Fibroblast of peridontal ligament (primary cell): Measurements from ENCODE around the gene NUP88.

Experiments
- DNase-seq: peaks from one replicate; pipeline ENCODE4 v3.0.0-alpha.2; 2010; ENCODE audit errors: extremely low read depth

NUP88 gene

DNA sequence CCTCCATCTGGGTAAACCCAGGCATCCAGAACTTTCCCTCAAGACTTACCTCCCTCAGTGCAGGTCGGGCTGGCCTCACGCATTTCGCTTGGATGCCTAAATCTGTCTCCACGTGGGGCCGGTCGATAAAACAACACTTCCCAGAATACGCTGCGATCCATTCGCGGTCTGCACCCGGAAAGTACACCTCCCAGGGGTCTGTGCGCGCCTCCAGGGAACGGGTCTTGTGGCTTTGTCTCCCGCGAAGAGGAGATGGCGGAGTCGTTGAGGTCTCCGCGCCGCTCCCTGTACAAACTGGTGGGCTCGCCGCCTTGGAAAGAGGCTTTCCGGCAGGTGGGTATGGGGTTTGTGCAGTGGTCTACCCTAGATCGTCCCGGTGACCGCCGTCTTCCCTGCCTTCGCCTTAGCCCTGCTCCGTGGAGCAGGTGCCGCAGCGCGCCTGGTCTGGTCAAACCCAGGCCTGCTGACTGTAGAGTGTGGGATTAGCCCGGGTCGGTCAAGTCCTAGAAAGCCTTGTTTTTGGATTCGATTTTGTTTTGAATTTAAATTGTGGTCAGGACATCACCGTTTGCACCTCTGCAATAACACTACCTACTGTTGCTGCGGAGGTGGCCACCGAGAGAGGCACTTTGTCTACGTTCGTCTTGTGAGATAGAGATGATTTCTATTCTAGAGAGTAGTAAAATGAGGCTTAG lies 644 bp upstream of the NUP88 start, which contains the start of gene RPAIN:
Gene RPAIN (plus strand): TSS at position 224 of the 695 bp plus-strand sequence. CDS start 29 bp downstream, at position 253.
- no peak for DNase-seq

DNA sequence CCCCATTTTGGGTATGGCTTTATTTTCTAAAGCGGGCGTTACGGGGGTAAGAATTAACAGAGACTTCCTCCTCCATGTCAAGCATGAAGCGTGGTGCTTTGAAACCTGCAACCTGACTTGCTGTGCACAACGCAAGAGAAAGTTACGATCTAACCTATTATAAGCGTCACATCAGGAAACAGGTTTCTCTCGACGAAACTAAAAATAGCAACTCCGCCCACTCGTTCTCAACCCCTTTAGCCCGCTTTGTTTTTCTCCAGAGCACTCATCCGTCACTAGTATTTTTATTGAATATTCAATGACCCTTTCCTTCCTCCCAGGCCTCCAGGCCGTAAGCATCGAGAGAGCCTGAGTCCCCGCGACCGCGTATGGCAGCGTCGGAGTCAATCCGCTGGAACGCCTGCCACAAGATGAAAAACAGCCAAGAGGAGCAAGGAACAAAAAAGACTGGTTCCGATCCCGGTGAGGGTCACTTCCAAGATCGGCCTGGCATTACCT lies 555 bp downstream of the NUP88 start:
- DNase-seq, result peak; percentile 41

DNA sequence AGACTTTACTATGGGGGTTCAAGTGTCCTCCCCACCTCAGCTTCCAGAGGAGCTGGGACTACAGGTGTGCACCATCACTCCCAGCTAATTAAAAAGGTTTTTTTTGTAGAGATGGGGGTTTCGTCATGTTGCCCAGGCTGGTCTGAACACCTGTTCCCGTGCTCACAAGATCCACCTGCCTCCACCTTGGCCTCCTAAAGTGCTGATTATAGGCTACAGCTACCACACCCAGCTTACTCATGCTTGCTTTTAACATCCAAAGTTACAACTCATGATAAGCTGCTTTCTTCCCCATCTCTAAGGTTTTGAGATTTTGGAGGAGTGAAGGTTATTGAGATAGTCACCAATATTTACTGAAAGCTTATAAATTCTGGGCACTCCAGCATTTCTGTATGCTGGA lies 2.6 kb downstream of the NUP88 start:
- no peak for DNase-seq

DNA sequence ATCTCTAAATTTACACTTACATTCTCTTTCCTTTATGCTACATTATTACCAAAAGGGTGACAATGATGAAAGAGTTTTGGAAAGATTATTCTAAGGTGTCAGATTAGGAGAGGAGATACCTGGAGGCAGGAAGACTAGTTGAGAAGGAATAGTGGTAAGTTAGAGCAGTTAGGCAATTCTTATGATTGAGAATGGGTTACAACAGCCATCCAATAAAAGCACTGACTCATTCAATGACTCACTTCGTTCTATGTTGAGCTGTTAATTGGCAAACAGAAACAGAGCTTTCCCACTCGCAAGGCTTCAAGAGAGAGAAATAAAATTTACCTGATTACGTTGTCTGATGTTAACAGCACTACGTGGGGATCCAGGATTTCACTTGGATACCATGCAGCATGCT lies 5.8 kb downstream of the NUP88 start:
- DNase-seq, result peak; percentile 96

DNA sequence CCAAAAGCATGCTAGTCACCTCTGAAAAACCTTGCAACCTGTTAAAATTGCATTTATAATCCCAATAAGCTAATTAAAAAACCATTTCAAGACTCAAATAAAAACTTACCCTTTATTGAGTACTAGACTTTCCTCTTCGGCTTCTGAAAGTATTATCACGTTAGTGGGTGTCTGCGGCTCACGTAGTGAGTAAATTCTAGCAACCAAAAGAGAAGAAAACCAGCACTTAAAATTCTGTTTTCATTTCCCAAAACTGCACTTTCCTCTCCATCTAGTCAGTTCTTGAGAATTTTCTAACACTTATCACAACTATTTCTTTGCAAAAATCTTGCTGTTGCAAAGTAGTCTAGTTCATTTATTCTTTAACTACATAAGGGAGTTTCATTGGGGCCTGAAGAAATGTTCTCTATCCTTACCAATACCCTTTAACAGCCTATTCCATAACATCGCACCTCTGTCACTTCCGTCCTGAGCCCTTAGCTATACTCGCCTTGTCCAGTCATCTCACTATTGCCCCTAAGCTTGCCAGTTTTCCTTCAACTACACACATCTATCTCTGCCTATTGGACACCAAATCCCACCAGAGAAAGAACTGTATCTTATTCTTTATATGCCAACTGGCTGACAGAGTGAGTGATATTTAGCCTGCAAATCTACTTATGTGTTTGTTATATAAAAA lies 8.7 kb downstream of the NUP88 start:
- no peak for DNase-seq

DNA sequence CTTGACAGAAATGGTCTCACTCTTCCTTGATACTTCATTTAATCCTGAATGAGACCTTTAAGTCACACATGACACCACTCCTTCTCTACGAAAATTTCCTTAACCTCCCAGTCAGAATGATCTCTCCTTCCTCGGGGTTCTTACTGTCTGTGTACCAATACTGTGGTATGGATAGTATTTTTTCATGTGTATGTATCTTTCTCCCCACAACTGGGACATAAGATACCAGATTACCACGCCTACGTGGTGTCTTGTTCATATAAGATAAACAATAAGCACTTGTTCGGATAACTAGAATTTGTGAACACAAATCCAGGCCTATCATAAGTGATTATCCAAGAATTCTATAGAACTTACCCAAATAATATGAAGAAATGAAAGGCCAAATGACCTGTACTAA lies 11.3 kb downstream of the NUP88 start:
- no peak for DNase-seq

DNA sequence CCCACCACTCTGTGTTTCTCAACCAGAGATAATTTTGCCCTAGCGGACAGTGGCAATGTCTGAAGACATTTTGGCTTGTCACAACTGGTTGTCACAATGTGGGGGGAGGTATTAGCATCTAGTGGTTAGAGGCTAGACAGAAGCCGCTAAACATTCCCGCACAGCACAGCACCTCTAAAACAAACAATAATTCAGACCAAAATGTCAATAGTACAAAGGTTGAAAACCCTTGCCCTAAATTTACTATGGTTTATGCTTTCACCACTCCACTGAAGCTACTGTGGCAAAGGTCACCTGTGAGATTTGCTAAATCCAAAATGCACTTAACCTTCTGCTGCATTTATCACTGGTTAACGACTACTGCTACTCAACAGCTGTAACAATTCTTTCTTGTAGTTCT lies 14.1 kb downstream of the NUP88 start:
- DNase-seq, result no peak

DNA sequence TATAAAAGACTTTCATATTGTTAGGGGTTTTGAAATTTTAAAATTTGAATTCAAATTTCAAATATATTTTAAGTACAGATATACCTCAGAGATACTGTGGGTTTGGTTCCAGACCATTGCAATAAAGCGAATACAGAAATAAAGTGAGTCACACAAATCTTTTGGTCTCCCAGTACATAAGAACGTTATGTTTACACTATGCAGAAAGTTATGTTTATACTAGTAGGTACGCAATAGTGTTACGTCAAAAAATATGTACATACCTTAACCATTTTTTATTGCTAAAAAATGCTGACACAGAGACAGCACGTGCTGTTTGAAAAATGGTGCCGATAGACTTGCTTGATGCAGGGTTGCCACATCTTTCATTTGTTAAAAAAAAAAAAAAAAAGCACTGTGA lies 19.7 kb downstream of the NUP88 start:
- no peak for DNase-seq

DNA sequence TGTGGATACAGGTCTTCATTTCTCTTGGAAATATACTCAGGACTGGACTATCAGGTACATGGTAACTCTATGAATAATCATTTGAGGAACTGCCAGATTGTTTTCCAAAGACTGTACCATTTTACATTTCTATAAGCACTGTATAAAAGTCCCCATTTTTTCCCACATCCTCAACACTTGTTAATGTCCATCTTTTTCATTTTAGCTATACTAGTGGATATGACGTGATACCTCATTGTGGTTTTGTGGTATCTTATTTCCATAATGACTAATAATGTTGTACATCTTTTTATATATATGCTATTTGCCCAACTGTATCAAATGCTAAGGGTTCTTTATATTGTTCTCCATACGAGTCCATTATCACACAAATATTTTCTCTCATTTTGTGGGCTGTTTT lies 22.9 kb downstream of the NUP88 start:
- no peak for DNase-seq

DNA sequence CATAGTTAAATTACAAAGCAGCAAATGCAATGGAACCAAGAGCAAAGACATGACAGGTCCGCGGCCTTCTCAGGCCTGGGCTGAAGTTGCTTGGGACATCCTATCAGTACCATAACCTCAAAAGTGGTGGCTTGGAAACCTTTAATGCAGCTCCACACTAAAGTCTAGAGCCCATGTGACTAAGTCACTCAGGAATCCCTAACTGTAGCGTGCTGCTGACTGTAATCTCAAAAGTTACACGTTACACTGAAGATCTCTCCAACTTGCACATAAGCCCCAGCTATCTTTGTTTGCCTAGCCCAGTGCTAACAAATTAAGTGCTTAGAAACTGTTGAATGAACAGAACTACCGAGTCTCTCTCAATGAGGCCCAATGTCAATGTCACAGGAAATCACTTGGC lies 27.8 kb downstream of the NUP88 start:
- no peak for DNase-seq

DNA sequence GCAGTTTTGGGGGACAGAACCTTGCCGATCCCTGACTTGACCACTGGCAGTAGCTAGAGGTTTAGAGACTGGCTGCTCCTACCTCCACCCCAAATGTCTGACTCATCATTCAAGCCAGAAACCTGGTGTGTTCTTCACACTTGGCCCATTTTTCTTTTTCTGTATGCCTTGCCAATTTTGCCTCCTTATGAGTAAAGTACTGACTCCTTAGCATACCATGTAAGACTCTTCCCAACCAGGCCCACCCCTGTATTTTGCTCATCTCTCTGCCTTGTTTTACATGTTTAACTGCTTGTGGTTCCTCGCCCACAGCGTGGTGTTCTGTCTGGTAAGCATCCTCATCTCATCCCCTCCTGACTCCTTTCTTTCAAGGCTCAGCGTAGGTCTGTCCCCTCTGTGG lies 37.9 kb downstream of the NUP88 start:
- DNase-seq, result peak; percentile 20

DNA sequence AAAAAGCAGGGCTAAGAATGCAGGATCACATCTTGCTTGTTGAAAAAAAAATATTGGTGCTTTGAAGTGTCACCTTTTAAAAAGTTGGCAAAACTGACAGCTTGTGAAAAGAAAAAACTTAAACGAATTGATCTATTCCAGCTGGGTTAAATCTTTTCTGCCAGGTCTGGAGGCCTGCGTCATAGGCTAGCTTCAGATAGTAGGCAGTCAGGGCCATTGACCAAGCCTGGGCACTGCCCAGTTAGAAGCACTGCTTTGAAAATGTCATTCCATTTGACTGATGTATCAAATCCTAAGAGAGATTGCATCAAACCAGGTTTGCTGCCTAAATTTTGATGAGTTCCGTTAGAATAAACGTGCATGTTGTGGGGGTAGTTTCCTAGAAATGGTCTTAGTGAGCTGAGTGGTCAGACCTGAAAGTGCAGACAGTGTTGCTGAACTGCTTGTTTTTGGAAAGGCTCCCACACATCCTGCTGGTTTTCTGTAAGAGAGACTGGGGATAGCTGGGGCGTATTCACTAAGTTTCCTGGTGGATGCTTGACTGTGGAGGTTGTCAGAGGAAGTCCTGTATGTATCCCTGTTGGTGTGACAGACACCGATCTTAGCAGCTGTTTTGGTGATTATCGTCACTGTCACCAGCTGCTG lies 38.8 kb downstream of the NUP88 start:
- DNase-seq, result peak; percentile 7

DNA sequence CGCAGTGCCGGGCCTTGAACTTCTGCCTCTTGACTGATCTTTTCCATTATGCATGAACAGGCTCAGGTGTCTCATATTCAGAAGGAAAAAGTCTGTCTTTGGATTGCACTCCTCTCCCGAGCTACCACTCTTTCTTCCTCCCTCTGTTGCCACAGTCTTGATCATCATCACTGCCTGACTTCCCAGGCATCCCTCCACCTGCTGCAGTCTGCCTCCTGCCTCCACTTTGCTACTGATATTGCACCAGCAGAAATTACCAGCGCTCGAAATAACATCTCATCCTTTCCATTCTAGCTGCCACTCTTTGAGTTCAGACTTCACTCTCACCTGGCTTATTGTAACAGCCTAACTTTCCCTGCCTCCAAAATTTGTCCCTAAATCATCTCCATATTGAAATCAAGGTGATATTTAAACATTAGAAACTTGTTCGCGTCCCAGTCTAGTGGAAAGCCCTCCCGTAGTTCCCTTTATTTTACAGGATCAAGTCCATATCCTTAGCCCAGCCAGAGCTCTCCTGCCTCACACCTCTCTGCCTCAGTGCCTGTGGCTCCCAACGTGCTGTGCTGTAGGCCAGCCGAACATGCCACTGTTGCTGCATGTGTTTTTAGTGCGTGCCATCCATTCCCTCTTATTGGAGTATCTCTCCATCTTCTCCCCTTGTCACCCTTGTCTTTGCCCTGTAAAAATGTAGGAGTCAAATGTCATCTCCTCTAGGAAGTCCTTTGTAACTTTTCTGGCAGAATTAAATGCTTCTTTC lies 39.9 kb downstream of the NUP88 start:
- no peak for DNase-seq

DNA sequence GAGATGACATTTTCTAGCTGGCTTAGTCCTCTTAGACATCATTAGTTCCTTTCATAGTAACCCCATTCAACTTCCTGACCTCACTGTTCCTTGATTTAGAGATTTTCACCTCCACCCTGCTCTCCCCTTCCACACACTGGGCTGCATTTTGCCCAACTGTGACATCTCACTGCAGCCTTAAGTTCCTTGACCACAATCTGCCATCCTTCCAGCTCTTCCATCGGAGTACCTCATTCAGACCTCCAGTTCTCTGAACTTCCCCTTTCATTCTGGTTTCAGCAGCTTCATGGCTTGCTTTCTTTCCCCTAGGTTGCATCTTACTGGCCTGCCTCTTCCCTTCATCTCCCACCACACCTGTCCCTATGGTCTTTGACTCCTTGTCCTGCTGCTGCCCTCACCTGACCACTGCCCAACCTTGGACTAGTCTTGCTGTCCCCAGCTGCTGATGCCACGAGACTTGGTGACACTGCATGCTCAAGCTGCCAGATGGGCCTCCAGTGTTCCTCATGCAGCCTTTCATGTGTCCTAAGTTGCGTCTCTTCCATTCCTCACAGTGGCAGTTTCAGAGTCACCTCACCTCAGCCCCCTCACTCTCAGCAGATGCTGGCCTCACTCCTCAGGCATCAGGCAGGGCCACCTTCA lies 40.8 kb downstream of the NUP88 start:
- no peak for DNase-seq

DNA sequence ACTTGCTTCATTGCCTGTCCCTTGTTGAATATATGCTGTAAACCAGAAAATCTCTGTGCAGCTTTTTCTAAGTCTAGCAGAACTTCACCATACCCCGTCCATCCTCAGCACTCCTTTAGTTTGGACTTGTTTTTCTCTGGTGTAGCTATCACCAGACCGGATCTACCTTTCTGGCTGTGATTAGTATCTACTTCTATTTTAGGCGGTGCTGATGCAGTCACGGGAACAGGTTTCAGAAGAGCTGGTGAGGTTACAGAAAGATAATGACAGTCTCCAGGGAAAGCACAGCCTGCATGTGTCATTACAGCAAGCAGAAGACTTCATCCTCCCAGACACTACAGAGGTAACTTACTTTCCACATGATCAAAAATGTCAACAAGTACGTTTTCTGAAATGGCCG lies 46.4 kb downstream of the NUP88 start:
- DNase-seq, result no peak

DNA sequence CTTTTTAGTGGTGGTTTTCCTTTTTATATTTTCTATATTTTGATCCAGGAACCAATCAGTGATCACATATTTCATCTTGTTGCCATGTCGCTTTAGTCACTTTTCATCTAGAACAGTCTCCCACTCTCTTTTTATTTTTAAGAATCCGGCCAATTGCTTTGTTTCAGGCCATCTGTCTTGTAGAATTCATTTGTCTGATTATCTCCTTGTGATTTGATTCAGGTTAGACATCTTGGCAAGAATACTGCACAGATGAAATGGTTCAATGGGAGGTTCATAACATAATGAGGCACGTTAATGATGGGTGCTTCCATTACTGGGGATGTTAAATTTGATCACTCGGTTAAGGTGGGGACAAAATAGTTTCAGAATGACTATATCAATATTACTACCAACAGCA lies 49.1 kb downstream of the NUP88 start:
- DNase-seq, result no peak

DNA sequence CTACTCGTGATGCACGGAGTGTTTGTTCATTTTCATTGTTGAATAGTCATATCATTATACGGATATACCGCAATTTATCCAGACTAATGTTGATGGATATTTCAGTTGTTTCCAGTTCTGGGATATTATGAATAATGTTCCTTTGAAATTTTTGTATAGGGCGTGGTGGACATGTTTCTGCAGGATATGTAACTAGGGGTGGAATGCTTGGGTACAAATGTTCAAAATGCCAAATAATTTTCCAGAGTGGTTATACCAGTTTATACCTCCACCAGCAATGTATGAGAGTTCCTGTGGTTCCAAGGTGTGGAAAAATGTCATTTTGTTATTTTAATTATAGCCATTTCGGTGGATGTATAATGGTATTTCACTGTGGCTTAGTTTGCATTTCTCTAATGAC lies 53.6 kb downstream of the NUP88 start:
- no peak for DNase-seq

DNA sequence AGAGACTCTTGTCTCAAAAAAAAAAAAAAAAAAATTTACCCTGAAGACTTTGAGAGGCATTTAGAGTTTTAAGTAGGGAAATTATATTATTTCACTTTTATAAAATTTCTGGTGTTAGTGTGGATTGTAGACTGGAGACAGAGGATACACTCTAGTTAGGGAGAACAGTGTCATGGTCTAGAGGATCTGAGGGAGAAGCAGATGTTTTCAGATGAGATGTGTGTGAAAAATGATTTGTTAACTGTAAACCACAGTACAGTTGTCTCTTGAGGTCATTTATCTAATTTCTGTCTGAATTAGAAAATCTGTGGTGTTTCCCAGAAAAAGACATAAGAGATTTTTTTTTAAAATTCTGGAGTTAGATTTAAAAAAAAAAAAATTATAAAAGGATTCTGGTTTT lies 54.8 kb downstream of the NUP88 start:
- no peak for DNase-seq

DNA sequence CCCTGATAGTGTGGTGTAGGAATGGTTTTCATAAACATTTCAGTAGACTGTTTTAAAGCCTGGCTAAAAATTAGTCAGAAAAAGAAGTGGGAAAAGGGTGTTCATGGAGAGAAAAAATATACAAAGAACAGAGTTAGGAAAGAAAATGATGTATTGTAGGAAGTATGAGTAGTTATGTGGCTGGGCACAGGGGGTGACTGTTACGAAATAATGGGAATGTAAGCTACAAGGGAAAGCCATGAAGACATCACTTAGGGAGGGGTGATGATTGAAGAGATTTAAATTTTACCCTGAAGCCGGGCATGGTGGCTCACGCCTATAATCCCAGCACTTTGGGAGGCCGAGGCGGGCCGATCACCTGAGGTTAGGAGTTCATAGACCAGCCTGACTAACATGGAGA lies 55.3 kb downstream of the NUP88 start:
- peak; percentile 85 for DNase-seq

DNA sequence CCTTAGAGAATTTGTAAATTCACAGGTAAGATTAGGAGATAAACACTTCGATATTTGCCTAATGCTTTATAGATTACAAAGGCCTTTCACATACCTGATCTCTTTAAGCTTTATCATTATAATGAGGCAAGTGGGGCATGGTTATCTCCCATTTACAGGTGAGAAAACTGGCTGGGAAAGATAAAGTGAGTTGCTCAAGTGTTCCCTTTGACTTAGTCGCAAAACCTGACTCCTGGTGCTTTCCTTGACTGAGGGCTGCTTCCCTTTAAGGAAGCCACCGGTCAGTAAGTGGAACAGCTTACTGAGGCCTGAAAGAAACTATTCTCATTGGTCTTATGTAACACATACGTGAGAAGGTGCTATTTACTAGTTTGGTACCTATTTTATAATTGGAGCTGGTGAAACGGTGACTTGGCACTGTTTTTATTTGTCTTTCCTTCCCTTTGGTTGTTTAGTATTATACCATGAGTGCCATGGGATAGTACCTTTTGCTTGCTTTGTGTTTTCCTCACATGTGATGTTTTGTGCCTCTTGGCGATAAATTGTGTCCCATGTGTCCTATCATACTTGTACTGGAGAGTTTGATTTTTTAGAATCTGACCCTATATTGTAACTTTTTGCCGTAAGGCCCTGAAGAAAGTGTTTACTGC lies 57.2 kb downstream of the NUP88 start:
- DNase-seq, result no peak

DNA sequence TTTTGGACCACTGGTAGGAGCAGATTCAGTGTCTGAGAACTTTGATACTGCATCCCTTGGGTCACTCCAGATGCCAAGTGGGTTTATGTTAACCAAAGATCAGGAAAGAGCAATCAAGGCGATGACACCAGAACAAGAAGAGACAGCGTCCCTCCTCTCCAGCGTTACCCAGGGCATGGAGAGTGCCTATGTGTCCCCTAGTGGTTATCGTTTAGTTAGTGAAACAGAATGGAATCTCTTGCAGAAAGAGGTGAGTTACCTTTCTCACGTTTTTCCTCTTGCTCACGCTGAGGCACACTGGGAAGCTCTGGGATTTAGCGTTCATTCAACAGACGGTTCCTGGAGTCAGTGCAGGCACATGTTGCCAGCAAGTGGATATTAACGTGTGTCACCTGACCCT lies 58.0 kb downstream of the NUP88 start:
- no peak for DNase-seq
